Measurements from ENCODE around the gene CFAP70. TPM values are rescaled to one million over a fixed set of nuclear protein-coding genes. Genes with fewer than 3 reads are reported as not detected.

CFAP70 gene
- total RNA-seq = 0.18 and 0.29 TPM in 2 replicates

GRCh38 chr10:73358331-73359279 lies at the start of gene CFAP70:
TSS of gene CFAP70 (minus strand) at chr10:73358864. CDS start at chr10:73354796, 4,068 bp downstream.

GRCh38 chr10:73252445-73253224 lies 106.0 kb downstream of the CFAP70 start, which contains the start of gene MRPS16:
TSS of gene MRPS16 (minus strand) at chr10:73252644. CDS start at chr10:73252482, 162 bp downstream.

GRCh38 chr10:73246646-73247508 lies 111.8 kb downstream of the CFAP70 start, which contains the start of gene DNAJC9:
TSS of gene DNAJC9 (minus strand) at chr10:73247255. CDS start at chr10:73247189, 66 bp downstream.

Other genes starting within 250 kb of the CFAP70 start
- gene NUDT13, start 248.4 kb downstream of the CFAP70 start, total RNA-seq = 1.2 and 1.8 TPM in 2 replicates
- 34.3 and 38.8 TPM in 2 replicates for gene ECD, start 190.9 kb downstream of the CFAP70 start, total RNA-seq
- 6.6 and 11.3 TPM in 2 replicates for gene FAM149B1, start 190.7 kb downstream of the CFAP70 start, total RNA-seq
- 23.9 and 28.0 TPM in 2 replicates for gene DNAJC9, start 111.6 kb downstream of the CFAP70 start, total RNA-seq
- 73.8 and 77.3 TPM in 2 replicates for gene MRPS16, start 106.2 kb downstream of the CFAP70 start, total RNA-seq
- 159 and 183 TPM in 2 replicates for gene ANXA7, start 55.2 kb upstream of the CFAP70 start, total RNA-seq
- 1.2 and 1.6 TPM in 2 replicates for gene MSS51, start 74.7 kb upstream of the CFAP70 start, total RNA-seq
- gene PPP3CB, start 137.2 kb upstream of the CFAP70 start, total RNA-seq = 16.1 and 28.0 TPM in 2 replicates
- 17.9 and 23.4 TPM in 2 replicates for gene USP54, start 232.5 kb upstream of the CFAP70 start, total RNA-seq

Measured in myometrial cell (primary cell).